WI38 (cell line): Measurements from ENCODE around the gene SMPX.

Source experiments
- H3K4me3 ChIP-seq: 2 replicates; pipeline ENCODE4 v1.5.1; 2011; ENCODE audit warnings: low read depth, mild to moderate bottlenecking, control low read depth, low read length
- CTCF ChIP-seq: IDR thresholded peaks from 2 replicates; pipeline ENCODE4 v1.5.1; 2012; ENCODE audit warnings: low read depth, mild to moderate bottlenecking, control low read depth, low read length

The SMPX gene

GRCh38 chrX:21735768-21736127, 22.2 kb downstream of the SMPX start:
- TF ChIP-seq CTCF, result no peak
- no peak overlapping the region for H3K4me3 ChIP-seq

- no peak overlapping the region for H3K4me3 ChIP-seq
Measured at GRCh38 chrX:21735038-21735767, 22.7 kb downstream of the SMPX start.

GRCh38 chrX:21734175-21734574, 23.7 kb downstream of the SMPX start:
- H3K4me3 ChIP-seq, result no peak overlapping the region

More at GRCh38 chrX:21735038-21735767, 22.7 kb downstream of the SMPX start:
- no peak for TF ChIP-seq CTCF

GRCh38 chrX:21733705-21734104, 24.2 kb downstream of the SMPX start:
- no peak for TF ChIP-seq CTCF
- H3K4me3 ChIP-seq, result no peak overlapping the region

More at GRCh38 chrX:21734175-21734574, 23.7 kb downstream of the SMPX start:
- no peak for TF ChIP-seq CTCF

GRCh38 chrX:21730026-21730425, 27.9 kb downstream of the SMPX start:
- no peak overlapping the region for H3K4me3 ChIP-seq
- TF ChIP-seq CTCF, result no peak

- no peak for TF ChIP-seq CTCF
- H3K4me3 ChIP-seq, result no peak overlapping the region
Measured at GRCh38 chrX:21728276-21728968, 29.5 kb downstream of the SMPX start.

- H3K4me3 ChIP-seq, result no peak overlapping the region
- no peak for TF ChIP-seq CTCF
Measured at GRCh38 chrX:21725916-21726315, 32.0 kb downstream of the SMPX start.
